Measurements from ENCODE around the gene ABCA3.

The ABCA3 gene

GRCh38 chr16:2373176-2373575 is 32.6 kb upstream of the ABCA3 start:
- DNase-seq (ENCODE audit: insufficient read length, low spot score): no peak
- TF ChIP-seq POU2F2 (IDR thresholded peaks at IDR 0.05; ENCODE audit: low read depth, low read length): no peak
- TF ChIP-seq POLR2AphosphoS5 (IDR thresholded peaks at IDR 0.05; ENCODE audit: low read depth, low read length): no peak
- TF ChIP-seq PAX5 (IDR thresholded peaks at IDR 0.05; ENCODE audit: insufficient read depth, low read length, severe bottlenecking): no peak
- no peak for FAIRE-seq

DNA sequence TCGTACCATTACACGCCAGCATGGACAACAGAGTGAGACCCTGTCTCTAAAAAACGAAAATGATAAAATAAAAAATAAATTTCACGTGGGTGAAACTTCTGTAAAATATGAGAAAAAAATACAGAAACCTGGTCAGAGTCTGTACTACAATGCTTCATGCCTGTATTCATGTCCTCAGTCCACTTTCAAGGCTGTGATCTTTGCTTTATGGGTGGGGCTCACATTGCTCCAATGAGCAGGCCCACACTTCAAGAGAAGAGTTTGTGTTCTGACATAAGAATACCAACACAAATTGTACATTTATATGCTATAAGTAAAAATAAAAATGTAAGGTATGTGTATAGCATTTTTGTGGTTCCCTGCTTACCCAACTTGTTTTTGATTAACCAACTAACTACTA is 32.2 kb upstream of the ABCA3 start:
- TF ChIP-seq POLR2AphosphoS5 (IDR thresholded peaks at IDR 0.05; ENCODE audit: low read depth, low read length): no peak
- TF ChIP-seq SPI1 (IDR thresholded peaks at IDR 0.05; ENCODE audit: low read depth, low read length): no peak
- TF ChIP-seq POLR2A (IDR thresholded peaks at IDR 0.05; ENCODE audit: low read depth, low read length): no peak
- TF ChIP-seq PAX5 (IDR thresholded peaks at IDR 0.05; ENCODE audit: insufficient read depth, low read length, severe bottlenecking): no peak
- TF ChIP-seq TAF1 (IDR thresholded peaks at IDR 0.05; ENCODE audit: low read depth, low read length): no peak
- no peak for FAIRE-seq

DNA sequence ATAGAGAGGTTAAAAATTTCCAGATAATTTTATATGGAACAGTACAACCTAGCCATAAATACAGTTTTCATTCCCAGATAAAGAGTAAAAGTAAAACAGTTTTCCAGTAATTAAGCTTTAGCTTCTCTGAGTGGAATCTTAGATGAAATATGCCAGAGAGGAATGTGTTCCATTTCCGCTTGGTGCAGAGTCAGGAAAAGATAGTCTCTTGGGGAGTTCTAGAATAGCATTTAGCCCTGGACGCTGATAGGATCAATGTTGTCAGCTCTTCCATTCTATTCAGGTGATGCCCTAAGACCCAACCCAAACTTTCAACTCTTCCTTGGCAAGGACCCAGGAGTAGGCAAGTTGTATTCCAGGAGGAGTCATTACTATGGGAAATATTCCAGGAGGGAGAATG is 30.9 kb upstream of the ABCA3 start:
- DNase-seq (ENCODE audit: insufficient read length, low spot score) (no peak), FAIRE-seq (no peak)
- TF ChIP-seq PAX5 (IDR thresholded peaks at IDR 0.05; ENCODE audit: insufficient read depth, low read length, severe bottlenecking) (no peak), POLR2A (IDR thresholded peaks at IDR 0.05; ENCODE audit: low read depth, low read length) (no peak), TAF1 (IDR thresholded peaks at IDR 0.05; ENCODE audit: low read depth, low read length) (no peak), POLR2AphosphoS5 (IDR thresholded peaks at IDR 0.05; ENCODE audit: low read depth, low read length) (no peak), SPI1 (IDR thresholded peaks at IDR 0.05; ENCODE audit: low read depth, low read length) (no peak), POU2F2 (IDR thresholded peaks at IDR 0.05; ENCODE audit: low read depth, low read length) (no peak)

More for the DNA sequence above, 32.2 kb upstream of the ABCA3 start:
- DNase-seq (ENCODE audit: insufficient read length, low spot score): no peak

- no peak for FAIRE-seq
- no peak for TF ChIP-seq POLR2A (IDR thresholded peaks at IDR 0.05; ENCODE audit: low read depth, low read length)
- TF ChIP-seq SPI1 (IDR thresholded peaks at IDR 0.05; ENCODE audit: low read depth, low read length): no peak
- TF ChIP-seq POLR2AphosphoS5 (IDR thresholded peaks at IDR 0.05; ENCODE audit: low read depth, low read length): no peak
- no peak for TF ChIP-seq PAX5 (IDR thresholded peaks at IDR 0.05; ENCODE audit: insufficient read depth, low read length, severe bottlenecking)
- DNase-seq (ENCODE audit: insufficient read length, low spot score): no peak
Measured at GRCh38 chr16:2370721-2371120, 30.2 kb upstream of the ABCA3 start.

DNA sequence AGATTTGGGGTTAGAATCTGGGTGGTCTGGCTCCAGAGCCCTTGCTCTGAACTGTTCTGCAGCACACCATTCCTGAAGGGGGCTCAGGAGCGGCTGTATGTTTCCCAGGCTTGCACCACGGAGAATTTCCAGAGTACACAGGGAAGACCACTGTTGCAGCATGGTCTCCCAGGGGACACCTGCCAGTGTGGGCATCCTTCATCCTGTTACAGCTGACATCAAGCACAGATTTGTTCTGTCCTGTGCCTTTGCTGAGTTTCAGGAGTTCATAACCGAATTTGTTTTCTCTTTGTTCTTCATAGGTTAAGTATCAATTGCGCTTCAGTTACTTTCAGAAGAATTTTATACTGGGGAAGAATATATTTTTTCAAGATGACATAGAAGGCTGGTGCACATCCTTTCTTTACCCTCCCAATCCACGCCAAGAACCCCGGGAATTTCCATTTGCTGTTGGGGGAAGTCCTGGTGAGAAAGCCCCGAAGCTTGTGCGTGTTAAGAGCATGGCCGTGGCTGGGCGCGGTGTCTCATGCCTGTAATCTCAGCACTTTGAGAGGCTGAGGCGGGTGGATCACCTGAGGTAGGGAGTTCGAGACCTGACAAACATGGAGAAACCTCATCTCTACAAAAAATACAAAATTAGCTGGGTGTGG is 26.3 kb upstream of the ABCA3 start:
- DNase-seq (ENCODE audit: insufficient read length, low spot score): no peak
- TF ChIP-seq PAX5 (IDR thresholded peaks at IDR 0.05; ENCODE audit: insufficient read depth, low read length, severe bottlenecking): no peak
- TF ChIP-seq POU2F2 (IDR thresholded peaks at IDR 0.05; ENCODE audit: low read depth, low read length): no peak
- no peak for TF ChIP-seq POLR2A (IDR thresholded peaks at IDR 0.05; ENCODE audit: low read depth, low read length)
- no peak for TF ChIP-seq SPI1 (IDR thresholded peaks at IDR 0.05; ENCODE audit: low read depth, low read length)
- TF ChIP-seq TAF1 (IDR thresholded peaks at IDR 0.05; ENCODE audit: low read depth, low read length): no peak
- no peak for TF ChIP-seq POLR2AphosphoS5 (IDR thresholded peaks at IDR 0.05; ENCODE audit: low read depth, low read length)
- FAIRE-seq: no peak

GRCh38 chr16:2365397-2366294 is 25.1 kb upstream of the ABCA3 start:
- no peak for TF ChIP-seq POU2F2 (IDR thresholded peaks at IDR 0.05; ENCODE audit: low read depth, low read length)
- no peak for TF ChIP-seq TAF1 (IDR thresholded peaks at IDR 0.05; ENCODE audit: low read depth, low read length)
- no peak for TF ChIP-seq POLR2A (IDR thresholded peaks at IDR 0.05; ENCODE audit: low read depth, low read length)
- no peak for TF ChIP-seq PAX5 (IDR thresholded peaks at IDR 0.05; ENCODE audit: insufficient read depth, low read length, severe bottlenecking)
- TF ChIP-seq POLR2AphosphoS5 (IDR thresholded peaks at IDR 0.05; ENCODE audit: low read depth, low read length): no peak
- no peak for TF ChIP-seq SPI1 (IDR thresholded peaks at IDR 0.05; ENCODE audit: low read depth, low read length)
- no peak for FAIRE-seq
- DNase-seq (ENCODE audit: insufficient read length, low spot score): no peak

GRCh38 chr16:2364638-2365210 is 24.2 kb upstream of the ABCA3 start:
- TF ChIP-seq POLR2AphosphoS5 (IDR thresholded peaks at IDR 0.05; ENCODE audit: low read depth, low read length) (no peak), TAF1 (IDR thresholded peaks at IDR 0.05; ENCODE audit: low read depth, low read length) (no peak), SPI1 (IDR thresholded peaks at IDR 0.05; ENCODE audit: low read depth, low read length) (no peak), POLR2A (IDR thresholded peaks at IDR 0.05; ENCODE audit: low read depth, low read length) (no peak), PAX5 (IDR thresholded peaks at IDR 0.05; ENCODE audit: insufficient read depth, low read length, severe bottlenecking) (no peak), POU2F2 (IDR thresholded peaks at IDR 0.05; ENCODE audit: low read depth, low read length) (no peak)
- DNase-seq (ENCODE audit: insufficient read length, low spot score) (no peak), FAIRE-seq (no peak)

GRCh38 chr16:2362218-2362617 is 21.7 kb upstream of the ABCA3 start:
- DNase-seq (ENCODE audit: insufficient read length, low spot score) (no peak), FAIRE-seq (no peak)
- no peak for TF ChIP-seq POU2F2 (IDR thresholded peaks at IDR 0.05; ENCODE audit: low read depth, low read length)
- TF ChIP-seq TAF1 (IDR thresholded peaks at IDR 0.05; ENCODE audit: low read depth, low read length): no peak
- no peak for TF ChIP-seq SPI1 (IDR thresholded peaks at IDR 0.05; ENCODE audit: low read depth, low read length)
- TF ChIP-seq POLR2A (IDR thresholded peaks at IDR 0.05; ENCODE audit: low read depth, low read length): no peak
- TF ChIP-seq POLR2AphosphoS5 (IDR thresholded peaks at IDR 0.05; ENCODE audit: low read depth, low read length): no peak
- TF ChIP-seq PAX5 (IDR thresholded peaks at IDR 0.05; ENCODE audit: insufficient read depth, low read length, severe bottlenecking): no peak

DNA sequence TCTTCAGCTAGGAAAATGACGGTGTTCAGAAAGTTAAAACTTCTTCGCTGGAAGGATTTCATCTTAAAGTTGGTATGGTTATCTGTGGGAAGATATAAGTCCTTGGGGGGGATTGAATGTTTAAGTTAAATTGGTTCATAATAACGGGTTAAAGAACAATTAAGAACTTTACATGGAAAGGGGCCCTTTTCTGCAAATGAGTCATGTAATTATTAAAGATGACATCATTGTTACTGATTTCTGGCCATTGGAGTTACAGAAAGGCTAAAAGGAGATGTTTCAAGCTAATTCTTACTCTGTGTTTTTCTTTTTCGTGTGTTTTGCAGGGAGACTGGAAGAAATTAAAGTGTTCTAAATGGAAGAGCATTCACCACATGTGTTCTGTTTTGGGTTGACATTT is 20.6 kb upstream of the ABCA3 start:
- FAIRE-seq (no peak), DNase-seq (ENCODE audit: insufficient read length, low spot score) (no peak)
- no peak for TF ChIP-seq POLR2AphosphoS5 (IDR thresholded peaks at IDR 0.05; ENCODE audit: low read depth, low read length)
- TF ChIP-seq POLR2A (IDR thresholded peaks at IDR 0.05; ENCODE audit: low read depth, low read length): no peak
- no peak for TF ChIP-seq TAF1 (IDR thresholded peaks at IDR 0.05; ENCODE audit: low read depth, low read length)
- TF ChIP-seq PAX5 (IDR thresholded peaks at IDR 0.05; ENCODE audit: insufficient read depth, low read length, severe bottlenecking): no peak

All from GM12891 (cell line).